GM21723 (cell line): ENCODE data around the gene CSPG4.
"Not testable (repeated sequence)": the region's sequence is repeated elsewhere in the genome, so short reads cannot be mapped to it uniquely, and the experiment has no call there.

Source experiments
- ATAC-seq: cut with Tn5 transposase; IDR thresholded peaks from one replicate; pipeline ENCODE4 v1.9.1; 2021; ENCODE audit warnings: mild to moderate bottlenecking, moderate library complexity; ENCODE audit not compliant: unreplicated experiment

The CSPG4 gene

DNA sequence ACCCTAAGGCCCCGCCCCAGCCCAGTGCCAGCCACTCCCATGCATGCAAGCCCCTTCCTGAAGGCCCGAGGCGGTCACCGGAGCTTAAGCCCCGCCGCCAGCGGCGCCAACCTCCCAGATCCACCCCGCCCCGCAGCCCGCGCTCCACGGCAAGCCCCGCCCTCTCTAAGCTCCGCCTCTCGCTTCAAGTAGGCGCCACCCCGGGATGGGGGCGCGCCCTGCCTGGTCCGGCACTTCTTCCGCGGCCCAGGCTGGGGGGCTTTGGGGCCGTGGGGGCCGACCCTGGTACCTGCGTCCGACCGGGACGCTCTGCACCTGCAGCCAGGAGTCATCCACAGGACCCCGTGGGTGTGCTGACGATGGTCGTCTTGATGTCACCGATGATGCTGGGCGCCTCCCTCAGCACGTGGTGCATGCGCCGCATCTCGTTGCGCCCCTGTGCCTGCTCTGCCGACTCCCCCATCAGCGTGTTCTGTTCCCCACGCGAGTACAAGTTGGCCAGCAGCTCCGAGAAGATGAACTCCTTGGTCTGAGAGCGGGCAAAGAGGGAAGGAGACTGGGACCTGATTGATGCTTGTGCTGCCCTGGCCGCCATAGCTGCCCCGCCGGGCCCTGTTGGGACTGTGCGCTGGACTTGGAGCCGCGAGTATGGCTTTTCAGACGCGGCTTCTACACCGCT lies 26.1 kb upstream of the CSPG4 start:
- peak; percentile 95 for ATAC-seq

- no peak for ATAC-seq
Measured at GRCh38 chr15:75738014-75738646, 25.5 kb upstream of the CSPG4 start.

- ATAC-seq: not testable (repeated sequence)
Measured at GRCh38 chr15:75737116-75738013, 24.7 kb upstream of the CSPG4 start.

DNA sequence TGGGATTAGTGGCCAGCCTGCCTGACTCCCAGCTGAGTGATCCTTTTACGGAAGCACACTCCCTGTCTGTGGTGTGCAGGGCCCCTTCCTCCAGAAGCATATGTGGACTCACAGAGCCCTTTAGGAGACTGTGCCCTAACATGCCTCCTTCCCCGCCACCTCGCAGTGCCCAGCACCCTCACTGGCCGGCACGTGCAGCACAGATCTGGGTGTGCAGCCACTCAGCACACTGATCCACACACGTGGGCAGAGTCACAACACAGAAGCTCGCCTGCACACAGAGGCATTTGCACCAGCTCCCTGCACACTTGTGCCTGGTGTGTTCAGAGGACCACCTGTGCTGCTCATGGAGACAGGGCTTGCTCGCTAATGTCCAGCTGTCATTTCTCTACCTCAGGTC lies 23.6 kb upstream of the CSPG4 start:
- no peak for ATAC-seq

- ATAC-seq: not testable (repeated sequence)
Measured at GRCh38 chr15:75734861-75735760, 22.5 kb upstream of the CSPG4 start.

- no peak for ATAC-seq
Measured at GRCh38 chr15:75733761-75734651, 21.4 kb upstream of the CSPG4 start.

- no peak for ATAC-seq
Measured at GRCh38 chr15:75732809-75733451, 20.3 kb upstream of the CSPG4 start.

GRCh38 chr15:75732177-75732808 lies 19.6 kb upstream of the CSPG4 start:
- ATAC-seq: no peak

DNA sequence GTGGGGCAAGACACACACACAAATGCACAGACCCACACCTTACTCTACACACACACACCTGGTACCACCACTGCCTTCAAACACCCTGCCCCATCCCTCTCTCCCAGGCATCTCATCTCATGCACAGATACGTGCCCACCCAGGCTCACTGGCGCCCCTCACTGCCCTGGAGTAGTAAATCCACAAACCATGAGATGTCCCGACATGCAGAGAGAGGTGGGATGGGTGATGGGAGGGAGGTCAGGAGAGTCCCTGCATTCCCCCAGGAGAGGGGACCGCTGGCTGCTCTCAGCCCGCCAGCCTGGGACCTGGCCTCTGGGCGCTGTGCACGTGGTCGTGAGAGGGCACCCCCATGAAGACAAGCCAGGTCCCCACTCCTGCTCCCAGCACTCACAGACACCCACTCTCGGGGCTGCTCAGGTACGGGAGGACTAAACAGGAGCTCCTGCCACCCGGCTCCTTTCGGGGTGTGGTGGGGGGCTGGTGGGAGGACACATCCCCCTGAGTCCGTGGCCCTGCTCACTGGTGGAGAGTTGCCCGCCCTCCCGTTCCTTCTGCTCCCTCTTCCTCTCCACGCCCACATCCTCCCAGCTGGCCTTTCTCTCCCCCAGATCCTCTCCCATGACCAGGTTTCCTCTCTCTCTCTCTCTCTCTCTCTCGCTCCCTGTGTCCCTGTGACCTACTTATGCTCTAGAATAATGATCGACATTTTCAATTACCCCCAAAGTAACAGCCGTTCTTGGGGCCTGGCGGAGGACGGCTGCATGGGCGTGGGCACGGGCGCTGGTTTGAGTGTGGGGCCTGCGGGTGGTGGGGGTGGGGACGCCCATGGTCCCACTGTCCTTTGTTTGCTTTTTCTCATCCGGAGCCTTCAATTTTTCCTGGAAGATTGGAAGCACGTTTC lies 18.9 kb upstream of the CSPG4 start:
- no peak for ATAC-seq

DNA sequence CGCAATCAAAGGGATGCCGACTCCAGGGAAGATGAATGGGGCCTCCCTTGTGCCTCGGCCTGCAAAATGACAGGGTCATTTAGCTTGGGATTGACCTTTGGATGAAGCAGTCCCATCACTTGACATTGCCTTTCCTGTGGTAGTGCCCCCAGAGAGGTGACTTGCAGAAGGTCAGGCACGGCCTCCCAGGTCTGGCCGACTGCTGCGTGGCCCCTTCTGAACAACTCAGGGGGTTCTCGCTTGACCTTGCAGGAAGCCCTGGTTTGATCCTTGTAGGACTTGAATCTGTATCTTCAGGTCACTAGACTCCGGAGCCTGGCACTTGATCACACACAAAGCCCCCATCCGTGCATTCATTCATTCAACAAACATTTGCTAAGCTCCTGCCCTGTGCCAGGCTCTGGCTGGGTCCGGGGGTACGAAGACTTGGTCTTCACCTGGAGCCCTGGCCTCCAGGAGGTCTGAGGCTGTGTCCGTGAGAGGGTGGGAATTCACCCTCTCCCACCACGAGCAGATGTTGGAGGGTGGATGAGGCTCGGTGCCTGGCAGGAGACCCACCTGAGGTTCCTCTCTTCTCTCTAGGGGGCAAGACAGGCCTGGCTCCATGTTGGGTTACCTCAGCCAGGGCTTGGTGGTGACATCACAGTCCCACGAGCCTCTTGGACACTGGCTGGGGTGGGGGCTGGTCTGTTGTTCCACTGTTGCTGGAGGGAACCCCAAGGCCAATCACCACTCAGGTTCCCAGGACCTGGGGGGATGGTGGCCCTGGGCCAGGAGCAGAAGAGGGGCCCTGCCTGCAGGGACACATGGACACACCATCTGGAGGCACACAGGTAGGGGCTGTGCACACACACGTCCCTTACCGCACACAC lies 18.0 kb upstream of the CSPG4 start:
- ATAC-seq: not testable (repeated sequence)

DNA sequence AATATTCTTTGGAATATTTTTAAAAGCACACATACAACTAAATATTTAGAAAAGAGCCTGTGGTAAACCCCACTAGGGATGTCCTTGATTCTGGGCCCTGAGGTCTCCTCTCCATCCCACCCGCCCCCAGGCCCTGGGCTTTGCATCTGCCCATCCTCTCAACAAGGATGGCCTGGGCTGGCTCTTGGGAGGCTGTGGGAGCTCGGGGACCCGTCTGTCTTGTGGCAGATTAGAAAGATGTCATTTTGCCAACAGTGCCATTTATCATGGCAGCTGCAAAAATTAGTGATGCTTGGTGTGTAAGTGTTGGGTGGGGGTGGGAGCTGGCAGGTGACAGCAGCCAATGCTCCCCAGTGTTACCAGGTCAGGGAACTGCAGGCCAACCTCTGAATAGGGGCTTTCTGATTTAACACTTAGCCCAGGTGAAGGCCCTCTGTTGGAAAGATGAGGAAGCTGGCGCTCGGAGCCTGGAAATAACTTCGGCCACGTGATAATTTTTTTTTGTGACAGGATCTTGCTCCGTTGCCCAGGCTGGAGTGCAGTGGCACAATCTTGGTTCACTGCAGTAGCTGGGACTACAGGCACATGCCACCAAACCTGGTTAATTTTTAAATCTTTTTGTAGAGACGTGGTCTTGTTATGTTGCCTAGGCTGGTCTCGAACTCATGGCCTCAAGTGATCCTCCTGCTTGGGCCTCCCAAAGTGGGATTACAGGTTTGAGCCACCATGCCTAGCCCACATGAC lies 16.9 kb upstream of the CSPG4 start:
- ATAC-seq: no peak

DNA sequence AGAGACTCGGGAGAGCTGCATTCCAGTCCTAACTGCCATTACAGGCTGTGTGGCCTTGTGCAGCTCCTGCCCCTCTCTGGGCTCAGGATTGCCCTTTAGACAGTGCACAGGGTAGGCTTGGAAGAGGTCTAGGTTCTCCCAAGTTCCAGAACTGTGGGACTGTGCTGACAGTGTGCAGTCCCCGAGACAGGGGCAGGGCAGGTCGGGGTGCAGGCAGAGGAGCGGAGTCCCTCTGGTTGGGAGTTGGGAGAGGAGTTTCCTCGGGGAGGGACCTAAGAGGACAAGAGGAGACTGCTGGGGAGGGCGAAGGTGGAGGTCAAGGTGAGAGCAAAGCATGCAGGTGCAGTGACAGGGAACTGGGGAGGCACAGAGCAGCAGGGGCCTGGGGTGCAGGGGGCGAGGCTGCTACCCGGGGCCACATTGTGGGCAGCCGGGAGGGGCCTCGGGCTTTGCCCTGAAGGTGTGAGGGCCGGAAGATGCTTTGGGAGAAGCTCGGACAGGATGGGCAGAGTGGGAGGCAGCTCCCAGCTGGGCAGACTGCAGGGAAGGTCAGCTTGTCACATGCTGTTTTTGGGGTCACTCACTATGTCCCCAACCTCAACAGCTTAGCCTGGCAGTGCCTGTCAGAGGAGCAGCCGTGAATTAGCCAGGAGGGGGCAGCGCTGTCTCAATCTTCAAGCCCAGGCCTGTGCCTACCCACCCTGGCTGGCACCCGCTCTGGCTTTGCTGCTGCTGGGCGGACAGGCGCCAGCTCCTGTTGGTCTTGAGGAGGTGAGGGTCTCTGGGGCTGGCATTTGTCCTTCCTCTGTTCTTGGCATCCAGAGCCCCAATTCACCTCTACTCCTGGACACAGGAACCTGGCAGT lies 15.4 kb upstream of the CSPG4 start:
- ATAC-seq: no peak

GRCh38 chr15:75727031-75727531 lies 14.4 kb upstream of the CSPG4 start:
- ATAC-seq: no peak

DNA sequence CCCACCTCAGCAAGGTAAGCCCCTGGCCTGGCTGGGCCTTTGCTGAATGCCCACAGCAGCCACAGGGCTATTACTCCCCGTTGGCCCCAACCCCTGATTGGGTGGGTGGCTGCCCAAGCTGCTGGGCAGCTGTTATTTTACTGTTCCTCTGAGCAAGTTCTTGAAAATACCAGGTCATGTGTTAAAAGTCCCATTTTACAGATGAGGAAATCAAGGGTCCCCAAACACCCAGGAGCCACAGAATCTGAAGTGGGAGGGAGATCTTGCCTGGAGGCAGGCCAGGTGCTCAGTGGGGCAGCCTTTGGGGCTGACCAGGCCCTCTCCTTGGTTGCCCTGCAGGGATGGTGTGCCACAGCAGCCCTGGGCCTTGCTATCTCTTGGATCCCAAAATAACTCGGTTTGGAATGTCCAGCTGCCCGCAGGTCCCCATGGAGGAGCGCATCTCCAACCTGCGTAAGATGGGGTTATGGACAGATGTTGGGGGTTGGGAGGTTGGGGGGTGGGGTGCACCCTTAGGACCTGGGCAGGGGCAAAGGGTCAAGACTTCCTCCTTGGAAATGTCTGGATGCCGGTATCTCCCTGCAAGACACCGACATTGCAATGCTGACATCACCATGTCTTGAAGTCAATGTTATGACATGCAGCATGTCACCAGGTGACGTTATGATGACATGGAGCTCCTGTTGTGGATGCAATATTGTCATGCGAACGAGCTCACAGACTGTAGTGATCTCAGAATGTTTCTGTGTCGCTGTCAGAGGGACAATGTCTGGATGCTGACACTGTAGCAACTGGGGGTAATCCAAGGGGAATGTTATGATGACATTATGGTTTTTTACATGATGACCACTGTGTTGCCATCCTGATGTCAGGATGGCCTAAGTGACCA lies 13.3 kb upstream of the CSPG4 start:
- ATAC-seq: no peak
